Peyer's patch (tissue), 4 donors: ENCODE data around the gene PRCD. TPM values are rescaled to one million over a fixed set of nuclear protein-coding genes. Genes with fewer than 3 reads are reported as not detected.

ENCODE experiments used
- DNase-seq, 3 donors: peaks; one replicate each; pipeline ENCODE4 v3.0.0-alpha.2; 2017 to 2019
- H3K27ac ChIP-seq, 4 donors: fragments of 200-600 bp; sonication (generic); one replicate each; pipeline ENCODE4 v1.5.1; 2016 to 2019
- H3K27me3 ChIP-seq, 2 donors: fragments of 200-600 bp; sonication (generic); one replicate each; pipeline ENCODE4 v1.5.1; 2019
- H3K36me3 ChIP-seq, 3 donors: fragments of 200-600 bp; sonication (generic); one replicate each; pipeline ENCODE4 v1.5.1; 2016 to 2019
- H3K4me1 ChIP-seq, 4 donors: fragments of 200-600 bp; sonication (generic); one replicate each; pipeline ENCODE4 v1.5.1; 2016 to 2019
- H3K4me3 ChIP-seq, 4 donors: fragments of 200-600 bp; sonication (generic); 1 replicate in 3 of 4; 2 replicates in 1 of 4; pipeline ENCODE4 v1.5.1; 2016 to 2019; ENCODE audit warnings: mild to moderate bottlenecking in 1 of 4
- H3K9me3 ChIP-seq, 4 donors: fragments of 200-600 bp; sonication (generic); one replicate each; pipeline ENCODE4 v1.5.1; 2016 to 2019; ENCODE audit warnings: mild to moderate bottlenecking in 1 of 4
- POLR2A ChIP-seq, 2 donors: fragments of 450-650 bp; IDR thresholded peaks; one replicate each; pipeline ENCODE4 v1.5.1; 2017; ENCODE audit warnings: antibody characterized with exemption in 2 of 2, mild to moderate bottlenecking in 2 of 2, moderate library complexity in 2 of 2
- total RNA-seq, 4 donors: library from RNA; depleted of rRNA; stranded (reverse); fragments of >200 nt; gene quantifications; one replicate each; pipeline ENCODE4 v1.1.0, GENCODE V29; 2016
- TF ChIP-seq, protein P1 (sequence below), 6 experiments: fragments of 450-650 bp in 4 of 6; fragments of 200-600 bp in 2 of 6; sonication (generic) in 1 of 6; IDR thresholded peaks; one replicate each; pipeline ENCODE4 v1.5.1; 2017 to 2019; ENCODE audit warnings: antibody characterized with exemption in 6 of 6, mild to moderate bottlenecking in 3 of 6, moderate library complexity in 1 of 6

The PRCD gene
- total RNA-seq, 4 donors from 2014 or later, result 1.2 to 10.7 TPM; not detected in 2

DNA sequence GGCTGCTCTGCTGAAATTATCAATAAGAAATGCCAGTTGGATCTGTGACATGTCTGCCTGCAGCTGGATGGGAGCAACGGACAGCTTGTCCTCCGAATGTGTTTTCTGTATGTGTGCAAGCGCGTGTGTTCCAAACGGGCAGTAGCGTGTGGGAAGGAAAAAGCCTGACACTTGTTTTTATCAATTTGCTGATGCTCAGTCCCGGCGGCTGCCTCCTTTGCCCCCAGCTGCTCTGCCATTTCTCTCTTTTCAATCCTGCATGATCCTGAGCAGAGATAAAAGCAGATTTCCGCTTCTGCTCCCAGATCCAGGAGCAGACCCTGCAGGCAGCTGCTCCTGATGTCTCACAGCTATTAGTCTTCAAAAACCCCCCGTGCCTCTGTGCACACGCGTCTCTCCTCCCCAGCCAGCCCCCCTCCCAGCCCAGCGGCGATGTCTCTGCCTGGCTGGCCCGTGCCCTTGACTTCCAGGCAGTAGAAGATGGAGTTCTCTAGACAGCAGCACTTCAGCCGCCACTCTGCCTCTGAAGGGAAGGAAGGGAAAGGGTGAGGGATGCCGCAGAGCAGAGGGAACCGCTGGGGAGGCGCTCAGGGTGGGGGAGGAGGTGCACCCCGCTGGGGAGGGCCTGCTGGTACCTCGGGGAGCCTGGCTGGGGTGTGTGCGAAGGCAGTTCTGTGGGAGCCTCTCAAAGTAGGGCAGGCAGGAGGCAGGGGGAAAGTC, 4.1 kb downstream of the PRCD start:
- Histone ChIP-seq H3K4me1 (peaks cover 0 to 52% (median 4%) of the 10 kb centered on the region in 4 donors), H3K27me3 (no peaks in the 10 kb centered on the region), H3K4me3 (no peak overlapping the region), H3K27ac (peak overlapping the region in 2 of 4 donors; percentile 13 to 31), H3K36me3 (no peaks in the 10 kb centered on the region), H3K9me3 (no peaks in the 10 kb centered on the region)
- TF ChIP-seq, protein P1, sequence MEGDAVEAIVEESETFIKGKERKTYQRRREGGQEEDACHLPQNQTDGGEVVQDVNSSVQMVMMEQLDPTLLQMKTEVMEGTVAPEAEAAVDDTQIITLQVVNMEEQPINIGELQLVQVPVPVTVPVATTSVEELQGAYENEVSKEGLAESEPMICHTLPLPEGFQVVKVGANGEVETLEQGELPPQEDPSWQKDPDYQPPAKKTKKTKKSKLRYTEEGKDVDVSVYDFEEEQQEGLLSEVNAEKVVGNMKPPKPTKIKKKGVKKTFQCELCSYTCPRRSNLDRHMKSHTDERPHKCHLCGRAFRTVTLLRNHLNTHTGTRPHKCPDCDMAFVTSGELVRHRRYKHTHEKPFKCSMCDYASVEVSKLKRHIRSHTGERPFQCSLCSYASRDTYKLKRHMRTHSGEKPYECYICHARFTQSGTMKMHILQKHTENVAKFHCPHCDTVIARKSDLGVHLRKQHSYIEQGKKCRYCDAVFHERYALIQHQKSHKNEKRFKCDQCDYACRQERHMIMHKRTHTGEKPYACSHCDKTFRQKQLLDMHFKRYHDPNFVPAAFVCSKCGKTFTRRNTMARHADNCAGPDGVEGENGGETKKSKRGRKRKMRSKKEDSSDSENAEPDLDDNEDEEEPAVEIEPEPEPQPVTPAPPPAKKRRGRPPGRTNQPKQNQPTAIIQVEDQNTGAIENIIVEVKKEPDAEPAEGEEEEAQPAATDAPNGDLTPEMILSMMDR (IDR thresholded peaks at IDR 0.05), result no peak
- no peak for TF ChIP-seq POLR2A (IDR thresholded peaks at IDR 0.05)
- no peak for DNase-seq

DNA sequence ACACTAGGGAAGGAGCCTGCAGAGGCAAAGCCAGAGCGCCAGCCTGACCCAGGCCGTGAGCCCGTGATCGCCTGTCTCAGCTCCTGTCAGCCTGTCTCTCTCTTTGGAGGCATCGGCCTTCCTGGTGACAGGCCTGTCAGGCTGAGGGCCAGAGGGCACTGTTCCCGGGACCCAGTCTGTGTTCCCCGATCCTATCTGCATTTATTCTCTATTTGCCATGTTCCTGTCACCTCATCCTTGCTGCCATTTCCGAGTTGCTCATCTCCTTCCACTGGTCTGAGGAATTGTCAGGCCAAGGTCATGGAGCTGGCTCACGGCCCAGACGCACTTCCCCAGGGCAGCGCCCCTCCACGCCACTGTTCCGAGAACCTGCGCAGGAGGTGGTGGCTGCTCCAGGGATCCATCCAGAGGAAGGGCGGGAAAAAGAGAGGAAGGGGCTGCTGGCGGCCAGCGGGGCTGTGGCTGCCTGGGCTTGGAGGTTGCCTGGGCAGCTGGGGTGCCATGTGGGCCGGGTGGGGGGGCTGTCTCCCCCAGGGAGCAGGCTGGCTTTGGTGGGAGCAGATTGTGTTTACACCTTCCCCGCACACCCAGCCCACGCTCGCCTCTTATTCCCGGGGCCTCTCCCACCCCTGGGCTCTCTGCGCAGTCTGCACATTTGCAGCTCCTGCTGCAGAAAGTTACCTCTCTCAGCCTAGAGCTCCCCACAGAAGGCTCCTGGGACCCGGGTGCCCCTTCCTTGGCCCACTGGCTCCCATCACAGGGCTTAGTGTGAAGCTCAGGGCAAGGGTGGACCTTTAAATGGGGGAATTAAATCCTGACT, 4.9 kb downstream of the PRCD start:
- Histone ChIP-seq H3K9me3 (no peaks in the 10 kb centered on the region), H3K27me3 (no peaks in the 10 kb centered on the region), H3K4me3 (no peak overlapping the region), H3K4me1 (peaks cover 0 to 52% (median 4%) of the 10 kb centered on the region in 4 donors), H3K36me3 (no peaks in the 10 kb centered on the region), H3K27ac (peak overlapping the region in 2 of 4 donors; percentile 13 to 31)
- TF ChIP-seq, protein P1 (IDR thresholded peaks at IDR 0.05), result no peak
- no peak for TF ChIP-seq POLR2A (IDR thresholded peaks at IDR 0.05)
- peak in 1 of 3 donors; percentile 51 for DNase-seq

DNA sequence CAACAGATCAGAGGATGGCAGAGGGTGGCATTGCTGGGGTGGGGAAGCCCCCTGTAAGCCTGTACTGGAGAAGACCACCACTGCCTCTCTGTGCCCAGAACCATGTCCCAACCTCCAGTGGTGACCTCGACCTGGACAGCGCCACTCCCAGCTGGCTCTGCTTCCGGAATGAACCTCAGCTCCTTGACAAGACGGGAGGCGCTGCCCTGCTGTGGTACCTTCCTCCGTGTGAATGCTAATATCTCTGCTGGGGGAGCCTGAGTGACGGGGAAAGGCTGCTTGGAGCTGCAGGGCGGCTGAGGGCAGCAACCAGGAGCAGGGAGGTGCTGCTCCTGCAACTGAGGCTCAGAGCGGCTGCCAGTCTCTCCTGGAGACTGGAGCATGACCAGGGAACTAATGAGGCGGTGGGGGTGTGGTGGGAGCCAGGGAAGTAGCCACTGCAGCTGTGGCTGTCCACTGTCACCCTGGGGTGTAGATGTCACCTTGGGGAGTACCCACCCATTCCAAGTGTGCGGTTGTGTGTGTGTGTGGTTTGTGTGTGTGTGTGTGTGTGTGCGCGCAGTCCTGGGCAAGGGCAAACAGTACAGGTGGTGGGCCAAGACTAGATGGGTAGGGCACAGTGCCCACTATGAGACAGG, 6.2 kb downstream of the PRCD start:
- peak in 1 of 3 donors; percentile 48 for DNase-seq
- H3K27ac ChIP-seq, result no peak overlapping the region
- H3K27me3 ChIP-seq, result no peaks in the 10 kb centered on the region
- H3K9me3 ChIP-seq, result no peaks in the 10 kb centered on the region
- no peak overlapping the region for H3K4me3 ChIP-seq
- H3K4me1 ChIP-seq, result peaks cover 0 to 42% (median 4%) of the 10 kb centered on the region in 4 donors
- H3K36me3 ChIP-seq, result no peaks in the 10 kb centered on the region
- TF ChIP-seq POLR2A (IDR thresholded peaks at IDR 0.05), result no peak
- TF ChIP-seq, protein P1 (IDR thresholded peaks at IDR 0.05), result no peak

DNA sequence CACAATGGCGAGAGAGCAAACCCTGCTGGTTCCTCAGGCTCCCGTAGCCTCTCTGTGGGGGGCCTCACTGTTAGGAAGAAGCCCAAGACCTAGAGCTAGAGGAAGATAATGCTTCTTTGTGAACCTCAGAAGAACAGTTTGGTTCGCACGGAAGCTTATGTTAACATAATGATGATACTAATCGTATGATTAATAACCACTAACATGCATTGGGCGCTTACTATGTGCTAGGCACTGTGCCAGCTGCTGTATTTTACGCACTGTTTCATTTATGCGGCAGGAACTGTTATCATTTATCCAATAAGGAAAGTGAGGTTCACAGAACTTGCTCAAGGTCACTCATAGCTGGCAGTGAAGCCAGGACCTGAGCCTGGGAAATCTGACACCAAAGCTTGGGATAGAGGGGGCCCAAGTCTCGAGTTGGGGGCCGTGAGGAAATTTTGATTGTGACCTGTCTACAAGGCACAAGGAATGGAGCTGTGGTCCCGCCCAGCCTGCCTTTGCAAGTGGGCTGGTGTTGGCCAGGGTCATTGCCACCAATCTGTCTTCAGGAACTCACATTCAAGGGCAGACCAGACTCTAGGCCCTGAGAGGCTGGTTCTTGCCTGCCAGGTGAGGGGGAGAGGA, 6.8 kb downstream of the PRCD start:
- Histone ChIP-seq H3K9me3 (no peaks in the 10 kb centered on the region), H3K36me3 (no peaks in the 10 kb centered on the region), H3K4me3 (no peak overlapping the region), H3K4me1 (peaks cover 0 to 43% (median 4%) of the 10 kb centered on the region in 4 donors), H3K27ac (peak overlapping the region in 1 of 4 donors; percentile 56), H3K27me3 (no peaks in the 10 kb centered on the region)
- TF ChIP-seq, protein P1 (IDR thresholded peaks at IDR 0.05), result no peak
- no peak for TF ChIP-seq POLR2A (IDR thresholded peaks at IDR 0.05)
- no peak for DNase-seq

DNA sequence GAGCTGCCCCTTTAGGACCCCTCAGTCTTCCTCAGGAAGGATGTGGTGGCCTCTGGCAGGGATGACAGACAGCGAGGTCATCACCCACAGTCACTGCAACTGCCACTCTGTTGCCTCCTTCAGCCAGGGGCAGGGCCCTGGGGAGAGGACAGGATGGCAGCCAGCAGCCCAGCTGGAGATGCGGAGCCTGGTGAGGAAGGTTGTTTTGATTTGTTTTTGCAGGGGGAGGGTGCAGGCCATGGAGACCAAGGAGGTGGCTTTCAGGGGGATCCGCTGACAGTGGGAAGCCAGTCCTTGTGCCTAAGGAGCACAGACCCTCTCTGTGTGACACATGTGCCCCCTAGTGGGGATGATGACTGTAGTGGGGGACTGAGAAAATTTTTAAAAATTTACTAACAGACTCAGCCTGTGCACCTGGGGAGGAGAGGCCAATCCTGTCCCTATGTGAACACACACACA, 7.4 kb downstream of the PRCD start:
- no peaks in the 10 kb centered on the region for H3K9me3 ChIP-seq
- no peaks in the 10 kb centered on the region for H3K27me3 ChIP-seq
- no peak overlapping the region for H3K4me3 ChIP-seq
- no peaks in the 10 kb centered on the region for H3K36me3 ChIP-seq
- DNase-seq, result peak; percentile 44 to 84 (median 79)
- no peak for TF ChIP-seq POLR2A (IDR thresholded peaks at IDR 0.05)
- TF ChIP-seq, protein P1 (IDR thresholded peaks at IDR 0.05), result peak; percentile 56 to 74 (median 64)
- H3K27ac ChIP-seq, result peak overlapping the region in 1 of 4 donors; percentile 56
- H3K4me1 ChIP-seq, result peaks cover 0 to 43% (median 4%) of the 10 kb centered on the region in 4 donors
